GM18870 (cell line): ENCODE measurements around the gene IGFBPL1.

ENCODE experiments used
- ATAC-seq: cut with Tn5 transposase; IDR thresholded peaks from one replicate; pipeline ENCODE4 v1.9.1; 2021; ENCODE audit warnings: moderate library complexity; ENCODE audit not compliant: unreplicated experiment

The IGFBPL1 gene, protein sequence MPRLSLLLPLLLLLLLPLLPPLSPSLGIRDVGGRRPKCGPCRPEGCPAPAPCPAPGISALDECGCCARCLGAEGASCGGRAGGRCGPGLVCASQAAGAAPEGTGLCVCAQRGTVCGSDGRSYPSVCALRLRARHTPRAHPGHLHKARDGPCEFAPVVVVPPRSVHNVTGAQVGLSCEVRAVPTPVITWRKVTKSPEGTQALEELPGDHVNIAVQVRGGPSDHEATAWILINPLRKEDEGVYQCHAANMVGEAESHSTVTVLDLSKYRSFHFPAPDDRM

DNA sequence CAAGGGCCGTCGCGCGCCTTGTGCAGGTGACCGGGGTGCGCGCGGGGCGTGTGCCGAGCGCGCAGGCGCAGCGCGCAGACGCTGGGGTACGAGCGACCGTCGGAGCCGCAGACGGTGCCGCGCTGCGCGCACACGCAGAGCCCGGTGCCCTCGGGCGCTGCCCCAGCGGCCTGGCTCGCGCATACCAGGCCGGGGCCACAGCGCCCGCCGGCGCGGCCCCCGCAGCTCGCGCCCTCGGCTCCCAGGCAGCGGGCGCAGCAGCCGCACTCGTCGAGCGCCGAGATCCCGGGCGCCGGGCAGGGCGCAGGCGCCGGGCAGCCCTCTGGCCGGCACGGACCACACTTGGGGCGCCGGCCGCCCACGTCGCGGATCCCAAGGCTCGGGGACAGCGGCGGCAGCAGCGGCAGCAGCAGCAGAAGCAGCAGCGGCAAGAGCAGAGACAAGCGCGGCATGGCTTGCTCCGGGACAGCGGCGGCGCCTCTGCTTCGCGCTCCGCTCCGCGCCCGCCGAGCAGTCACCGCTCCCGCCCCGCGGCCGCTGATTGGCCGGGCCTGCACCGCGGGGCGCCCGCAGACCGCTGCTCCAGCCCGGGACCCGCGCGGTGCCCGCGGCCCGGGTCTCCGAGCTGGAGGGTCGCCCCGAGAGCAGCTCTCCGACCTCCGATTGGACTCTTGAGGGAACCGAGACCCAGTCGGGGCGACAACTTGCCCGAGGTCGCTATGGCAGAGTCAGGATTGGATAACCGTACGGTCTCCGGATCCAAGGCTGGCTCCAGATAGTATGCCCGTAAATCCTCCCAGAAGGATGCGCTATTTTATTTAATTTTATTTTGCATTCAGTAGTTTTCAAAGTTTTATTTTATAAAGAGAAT, at the start of gene IGFBPL1:
IGFBPL1 (minus strand) TSS at position 482 of the 871 bp plus-strand sequence; CDS start at position 452, 30 bp downstream.
- no peak for ATAC-seq

DNA sequence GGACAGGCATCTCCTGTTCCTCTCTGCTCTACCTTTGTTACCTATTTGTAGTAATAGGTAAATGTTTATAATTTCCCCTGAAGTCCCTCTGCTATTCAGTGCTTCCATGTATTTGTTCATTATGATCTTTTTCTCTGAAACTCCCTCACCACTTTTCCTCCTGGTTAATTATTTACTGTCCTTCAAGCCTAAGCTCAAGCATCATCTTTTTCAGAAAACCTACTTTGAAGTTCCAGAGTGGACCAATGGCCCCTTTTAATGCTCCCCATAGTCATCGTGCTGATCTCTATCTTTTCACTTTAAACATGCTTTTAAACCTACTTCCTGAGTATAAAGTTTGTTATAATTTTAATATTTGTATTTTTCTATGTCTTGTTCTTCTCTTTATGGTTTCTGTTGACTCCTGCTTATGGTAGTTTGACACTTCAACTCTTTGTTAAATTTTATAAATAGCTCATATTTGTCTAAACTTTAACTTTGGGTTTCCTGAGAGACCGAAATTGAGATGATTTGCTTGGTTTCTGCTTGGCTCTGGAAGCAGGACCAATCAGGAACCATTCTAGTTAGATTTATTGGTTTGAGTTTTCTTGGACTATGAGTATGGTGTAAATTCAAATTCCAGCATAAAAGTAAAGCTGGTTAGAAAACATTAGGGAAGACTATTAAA, 48.5 kb upstream of the IGFBPL1 start:
- ATAC-seq, result peak; percentile 61

DNA sequence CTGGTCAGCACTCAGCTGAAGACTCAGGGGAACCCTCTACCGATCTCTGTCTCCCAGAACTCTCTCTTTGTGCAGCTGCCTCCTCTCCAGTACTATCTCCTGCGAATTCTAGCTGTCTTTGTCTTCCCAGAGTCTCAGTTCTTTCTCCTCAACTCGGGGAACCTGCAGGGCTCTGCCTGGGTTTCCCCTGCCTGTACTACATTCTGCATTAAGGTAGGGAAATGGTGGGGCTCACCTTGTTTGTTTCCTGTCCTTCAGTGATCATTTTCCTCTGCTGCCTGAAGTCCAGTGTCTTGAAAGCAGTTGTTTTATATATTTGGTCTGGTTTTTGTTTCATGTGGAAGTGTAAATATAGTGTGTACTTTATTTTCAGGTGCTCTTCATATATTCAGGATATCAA, 43.1 kb upstream of the IGFBPL1 start:
- ATAC-seq, result no peak

DNA sequence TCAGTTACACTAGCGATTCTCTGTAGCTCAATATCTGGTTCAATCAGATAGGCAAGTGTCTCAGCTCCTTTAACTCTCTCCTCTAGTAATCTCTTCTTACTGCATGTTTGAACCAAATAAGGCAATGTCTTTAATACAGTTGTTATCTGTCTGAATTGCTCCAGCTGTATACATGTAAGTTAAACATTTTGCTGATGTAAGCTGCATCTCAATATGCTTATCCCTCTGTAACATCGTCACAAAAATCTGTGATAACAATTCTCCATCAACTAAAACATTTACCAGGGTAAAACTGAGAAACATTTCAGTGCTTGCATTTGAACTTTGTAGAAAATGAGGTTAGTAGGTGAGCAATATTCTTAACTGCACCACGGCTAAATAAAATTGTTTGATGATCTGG, 29.6 kb upstream of the IGFBPL1 start:
- no peak for ATAC-seq

DNA sequence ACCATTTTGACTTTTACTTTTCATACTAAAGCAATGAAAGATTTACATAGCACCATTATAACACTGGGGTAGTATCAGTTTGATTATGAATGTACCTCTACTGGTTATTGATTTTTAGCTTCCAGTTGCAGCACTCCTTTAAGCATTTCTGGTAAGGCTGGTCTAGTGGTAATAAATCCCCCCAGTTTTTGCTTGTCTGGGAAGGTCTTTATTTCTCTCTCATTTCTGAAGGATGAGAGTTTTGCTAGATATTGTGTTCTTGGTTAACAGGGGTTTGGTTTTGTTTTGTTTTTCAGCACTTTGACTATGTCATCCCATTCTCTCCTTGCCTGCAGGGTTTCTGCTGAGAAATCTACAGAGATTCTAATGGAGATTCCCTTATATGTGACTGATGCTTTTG, 26.9 kb upstream of the IGFBPL1 start:
- no peak for ATAC-seq

DNA sequence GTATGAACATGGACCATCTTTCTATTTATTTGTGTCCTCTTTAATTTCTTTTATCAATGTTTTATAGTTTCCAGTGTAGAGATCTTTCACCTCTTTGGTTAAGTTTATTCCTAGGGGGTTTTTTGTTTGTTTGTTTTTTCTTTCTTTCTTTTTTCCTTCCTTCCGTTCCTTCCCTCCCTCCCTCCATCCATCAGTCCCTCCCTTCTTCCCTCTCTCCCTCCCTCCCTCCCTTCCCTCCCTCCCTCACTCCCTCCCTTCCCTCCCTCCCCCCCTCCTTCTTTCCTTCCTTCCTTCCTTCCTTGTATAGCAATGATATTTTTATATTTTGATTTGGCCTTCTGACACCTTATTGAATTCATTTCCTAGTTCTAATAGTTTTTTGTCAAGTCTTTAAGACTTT, 23.4 kb upstream of the IGFBPL1 start:
- ATAC-seq, result no peak

DNA sequence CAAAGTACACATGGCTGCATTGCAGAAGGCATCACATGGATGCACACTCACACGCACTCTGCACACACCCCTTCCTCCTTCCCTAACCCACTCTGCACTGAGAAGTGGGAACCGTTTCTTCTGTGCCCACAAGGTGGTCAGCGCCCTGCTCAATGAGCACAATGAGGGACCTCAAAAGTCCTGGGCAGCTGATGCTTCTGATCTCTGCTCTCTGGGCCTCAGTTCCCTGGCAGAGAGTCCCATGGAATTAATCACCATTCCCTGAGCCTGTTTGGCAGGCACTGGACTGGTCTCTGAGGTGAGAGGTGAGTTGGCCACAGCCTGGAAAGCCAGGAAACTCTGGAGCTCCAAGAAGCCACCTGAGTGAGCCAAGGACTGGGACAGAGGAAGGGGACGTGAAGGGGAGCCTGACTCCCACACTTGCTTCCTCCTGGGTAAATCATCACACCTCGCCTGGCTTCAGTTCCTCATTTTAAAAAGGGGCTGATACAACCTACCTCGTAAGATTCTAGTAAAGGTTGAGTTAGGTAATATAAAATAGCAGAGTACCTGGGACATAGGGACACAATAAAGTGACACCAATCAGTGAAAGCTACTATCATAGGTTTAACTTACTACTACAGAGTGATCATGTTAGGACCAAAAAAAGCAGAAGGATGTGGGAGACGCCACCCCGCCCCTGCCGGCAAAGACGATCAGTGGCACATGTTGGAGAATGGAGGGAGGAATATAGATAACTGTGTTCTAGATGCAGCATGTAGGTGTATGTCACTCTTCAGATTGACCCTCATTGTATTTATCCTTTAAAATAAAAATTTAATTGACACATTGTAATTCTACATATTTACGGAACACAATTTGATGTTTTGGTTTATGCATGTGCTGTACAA, 21.1 kb upstream of the IGFBPL1 start:
- peak; percentile 88 for ATAC-seq

DNA sequence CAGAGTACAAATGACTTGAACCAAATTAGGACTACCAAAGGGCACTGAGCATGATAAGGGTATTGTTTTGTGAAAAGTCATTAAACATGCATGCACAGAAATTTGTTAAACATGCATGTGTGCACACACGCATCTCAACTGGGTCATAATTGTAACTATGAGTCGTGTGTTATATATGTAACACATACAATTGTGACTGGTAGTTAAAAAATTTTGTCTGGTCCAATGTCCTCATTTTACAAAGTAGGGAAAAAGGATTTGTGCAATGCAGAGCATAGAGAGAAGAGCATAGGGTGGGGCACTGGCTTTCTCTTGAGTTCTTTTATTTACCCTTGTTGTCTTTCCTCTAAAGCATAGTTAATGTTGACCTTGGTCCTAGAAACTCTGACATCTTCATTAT, 19.3 kb upstream of the IGFBPL1 start:
- ATAC-seq, result no peak

DNA sequence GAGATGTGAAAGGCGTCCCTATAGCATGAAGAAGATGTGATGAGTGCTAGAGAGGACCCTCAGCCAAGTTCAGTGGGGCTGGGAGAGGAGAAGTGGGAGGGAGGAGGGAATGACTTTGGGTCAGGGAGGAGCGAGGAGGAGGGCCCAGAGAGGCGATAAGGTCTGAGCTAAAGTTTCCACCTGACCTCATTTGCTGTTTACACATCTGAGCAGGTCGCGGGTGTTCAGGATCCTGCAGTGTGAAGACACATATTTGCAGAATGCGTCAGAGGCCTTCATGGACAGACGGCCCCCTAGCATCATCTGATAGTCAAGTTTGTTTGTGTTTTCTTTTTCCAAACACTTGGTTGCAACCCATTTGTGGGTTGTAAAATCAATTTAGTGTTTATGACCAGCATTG, 18.9 kb upstream of the IGFBPL1 start:
- ATAC-seq, result no peak

DNA sequence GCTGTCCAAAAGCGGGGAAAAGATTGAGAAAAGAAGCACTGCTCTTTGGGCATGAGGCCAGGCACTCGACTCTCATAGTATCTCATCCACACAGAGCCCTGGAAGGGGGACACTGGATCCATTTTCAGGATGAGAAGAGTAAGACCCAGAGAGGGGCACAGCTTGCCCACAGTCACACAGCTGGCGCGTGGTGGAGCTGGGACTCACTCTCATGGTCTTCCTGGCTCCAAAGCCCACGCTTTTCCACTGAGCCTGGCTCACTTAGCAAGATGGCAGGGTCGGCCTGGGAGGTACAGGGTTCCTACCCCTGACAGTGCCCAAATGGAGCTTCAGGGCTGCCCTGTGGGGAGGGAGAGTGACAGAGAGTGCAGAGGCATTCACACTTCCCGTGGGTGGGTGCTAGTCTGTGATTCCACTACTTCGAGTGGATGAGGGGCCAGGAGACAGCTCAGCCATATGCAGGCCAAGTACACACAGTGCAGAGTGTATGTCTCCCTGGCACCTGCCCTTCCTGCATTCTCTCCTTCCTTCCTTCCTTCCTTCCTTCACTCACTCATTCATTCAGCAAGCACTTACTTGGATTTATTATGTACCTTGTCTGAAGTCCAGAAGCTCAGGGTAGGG, 18.3 kb upstream of the IGFBPL1 start:
- no peak for ATAC-seq

DNA sequence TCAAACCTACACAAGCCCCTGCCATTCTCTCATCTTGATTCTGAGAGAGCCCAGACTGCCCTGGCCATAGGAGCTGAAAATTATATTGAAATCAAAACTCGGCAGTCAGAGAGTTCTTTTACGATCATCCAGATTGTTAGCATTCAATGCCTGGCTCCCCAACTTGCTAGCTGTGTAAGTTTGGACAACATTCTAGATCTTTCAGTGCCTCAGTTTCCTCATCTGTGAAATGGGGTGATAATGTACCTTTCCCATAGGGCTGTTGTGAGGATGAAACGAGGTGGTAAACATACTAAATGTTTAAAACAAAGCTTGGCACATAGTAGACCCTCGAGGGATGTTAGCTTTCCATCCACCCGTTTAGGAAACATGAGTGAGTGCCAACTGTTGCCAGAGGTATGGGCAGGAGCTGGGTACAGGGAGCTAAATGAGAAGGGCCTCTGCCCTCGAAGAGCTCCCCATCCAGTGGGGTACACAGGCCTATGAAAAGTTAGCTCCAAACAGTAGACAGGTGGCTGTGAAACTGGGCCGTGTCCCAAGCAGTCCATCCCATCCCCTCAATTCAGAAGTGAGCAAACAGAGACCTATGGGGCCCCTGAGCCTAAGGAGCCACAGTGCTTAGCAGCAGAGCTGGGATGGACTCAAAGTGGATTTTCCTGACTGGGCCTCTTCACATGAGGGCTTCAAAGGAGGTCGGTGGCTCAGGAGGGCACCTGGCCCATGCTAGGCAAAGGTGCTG, 17.3 kb upstream of the IGFBPL1 start:
- no peak for ATAC-seq

DNA sequence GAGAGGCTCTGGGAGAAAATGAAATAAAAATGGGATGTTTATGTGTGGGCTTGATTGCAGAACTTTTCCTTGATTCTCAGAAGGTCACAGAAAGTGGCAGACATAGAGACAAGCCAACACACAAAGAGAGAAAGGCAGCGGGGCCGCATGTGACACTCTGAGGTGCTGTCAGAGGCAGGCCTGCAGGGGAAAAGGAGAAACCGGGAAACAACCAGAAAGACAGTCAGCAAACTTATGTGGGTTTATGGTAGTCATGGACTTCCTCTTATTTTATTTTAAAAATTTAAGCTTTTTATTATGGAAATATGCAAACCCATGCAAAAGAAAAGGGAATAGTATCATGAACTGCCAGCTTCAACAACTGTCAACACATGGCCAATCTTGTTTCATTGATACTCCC, 16.3 kb upstream of the IGFBPL1 start:
- ATAC-seq, result no peak

DNA sequence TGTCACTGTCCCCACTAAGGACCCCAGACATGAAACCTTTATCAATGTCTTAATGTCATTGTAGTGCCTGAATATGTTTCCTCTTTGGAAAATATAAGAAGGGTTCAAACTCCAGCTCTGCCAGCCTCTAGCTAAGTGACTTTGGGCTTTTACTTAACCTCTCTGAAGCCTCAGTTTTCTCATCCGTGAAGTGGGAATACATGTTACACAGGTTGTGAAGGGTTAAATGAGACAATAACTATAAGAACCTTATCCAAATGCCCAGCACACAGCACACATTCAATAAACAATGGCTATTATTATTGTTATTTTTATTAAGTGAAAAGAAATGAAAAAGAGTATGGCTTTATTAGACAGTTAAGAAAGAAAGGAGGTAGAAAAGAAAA, 15.7 kb upstream of the IGFBPL1 start:
- ATAC-seq, result no peak

DNA sequence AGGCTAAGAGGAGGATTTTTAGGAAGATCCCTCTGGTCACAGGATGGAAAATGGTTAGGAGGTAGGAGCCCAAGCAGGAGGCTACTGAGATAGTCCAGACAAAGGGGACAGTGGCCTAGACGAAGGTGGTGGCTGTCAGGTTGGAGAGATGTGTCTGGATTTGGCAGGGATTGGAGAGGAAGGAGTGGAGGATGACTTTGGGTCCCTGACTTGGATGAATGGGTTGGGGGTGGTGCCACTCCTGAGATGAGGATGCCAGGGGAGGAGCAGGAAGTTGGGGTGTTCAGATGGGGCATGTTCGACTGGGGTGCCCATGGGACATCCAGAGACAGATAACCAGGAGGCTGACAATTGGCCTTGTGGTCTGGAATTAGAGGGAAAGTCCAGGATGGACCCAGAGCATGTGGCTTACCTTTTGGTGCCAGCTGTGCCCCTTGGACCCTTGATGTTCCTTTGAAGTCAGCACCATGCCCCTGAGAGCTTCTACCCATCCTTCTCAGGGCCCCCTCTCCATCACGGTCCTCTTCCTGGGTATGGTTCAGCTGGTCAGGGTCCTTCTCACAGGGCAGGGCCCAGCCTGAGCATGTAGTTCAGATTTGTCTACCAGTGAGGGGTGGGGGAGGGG, 15.1 kb upstream of the IGFBPL1 start:
- no peak for ATAC-seq

DNA sequence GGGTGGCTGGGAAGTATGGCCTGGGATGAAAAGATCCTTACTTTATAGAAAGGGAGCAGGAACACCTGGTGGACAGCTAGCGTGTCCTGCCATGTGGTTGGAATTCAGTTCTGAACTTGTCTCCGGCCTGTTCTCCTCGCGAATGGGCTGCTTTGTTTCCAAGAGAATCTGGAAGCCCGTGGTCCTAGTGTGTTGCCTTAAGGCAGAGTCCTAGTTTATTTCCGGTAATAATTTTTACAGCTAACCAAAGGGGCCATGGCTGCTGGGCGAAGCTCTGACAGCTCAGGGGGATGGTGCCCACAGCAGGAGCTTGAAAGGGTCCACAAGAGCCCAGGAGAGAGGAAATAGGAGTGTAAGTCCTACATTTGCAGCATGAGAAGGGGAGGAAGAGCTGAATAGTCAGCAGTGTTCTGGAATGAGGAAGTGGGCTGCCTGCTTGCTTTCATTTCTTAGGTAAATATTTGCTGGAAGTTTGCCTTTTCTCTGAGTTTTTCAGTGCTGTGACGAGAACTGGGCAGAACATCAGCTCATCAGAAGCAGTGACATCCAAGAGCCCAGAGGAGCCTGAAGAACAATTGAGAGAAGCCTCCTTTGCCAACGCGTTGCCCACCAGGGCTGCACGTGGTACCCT, 13.1 kb upstream of the IGFBPL1 start:
- no peak for ATAC-seq

DNA sequence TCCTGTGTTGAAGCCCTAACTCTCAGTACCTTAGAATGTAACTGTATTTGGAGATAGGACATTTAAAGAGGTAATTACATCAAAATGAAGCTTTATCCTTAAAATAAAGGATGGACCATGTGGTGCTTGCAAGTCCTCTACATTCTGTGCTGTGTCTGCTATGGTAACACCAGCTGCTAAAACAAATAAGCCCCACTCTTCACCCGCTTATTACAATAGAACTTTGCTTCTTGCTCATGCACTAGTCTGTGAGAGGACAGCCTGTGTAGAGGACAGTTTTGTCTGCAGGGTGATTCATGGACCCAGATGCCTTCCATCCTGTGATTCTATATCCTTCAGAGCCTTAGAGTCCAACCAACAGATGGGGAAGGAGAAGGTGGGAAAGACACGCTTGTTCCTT, 12.5 kb upstream of the IGFBPL1 start:
- ATAC-seq, result no peak

DNA sequence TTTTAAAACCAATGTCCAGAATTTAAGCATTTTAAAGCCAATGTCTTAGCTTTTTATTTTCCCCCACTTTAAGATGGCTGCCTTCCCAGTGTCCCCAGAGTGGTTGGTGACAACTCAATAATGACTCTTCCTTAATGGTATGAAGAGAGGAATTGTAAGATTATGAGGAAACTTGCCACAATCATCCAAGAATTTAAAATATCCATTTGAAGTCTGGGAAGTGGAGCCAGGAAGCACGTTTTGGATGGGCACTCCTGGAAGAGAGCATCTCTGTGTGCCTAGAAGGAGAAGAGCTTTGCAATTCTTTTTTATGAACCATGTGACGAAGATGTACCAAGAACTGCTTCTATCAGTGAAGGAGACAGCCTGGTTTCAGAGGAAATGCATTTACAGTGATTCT, 11.3 kb upstream of the IGFBPL1 start:
- no peak for ATAC-seq

DNA sequence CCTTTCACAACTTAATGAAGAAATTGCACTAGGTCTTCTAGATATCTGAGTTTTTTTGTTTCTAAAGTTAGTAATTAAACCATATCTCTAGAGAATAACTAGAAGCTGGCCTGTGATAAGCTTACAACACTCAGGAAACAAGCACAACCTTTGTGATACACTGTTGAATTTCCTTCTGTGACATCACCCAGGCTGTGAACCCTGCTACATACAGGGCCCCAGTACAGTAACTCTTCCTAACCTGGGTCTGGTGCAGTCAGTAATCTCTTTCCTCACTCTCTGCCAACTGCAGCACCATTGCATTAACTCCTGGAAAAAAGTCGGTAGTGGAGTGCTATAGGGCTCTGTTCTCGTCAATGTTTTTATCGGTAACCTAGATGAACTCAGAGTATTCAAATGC, 10.6 kb upstream of the IGFBPL1 start:
- no peak for ATAC-seq

DNA sequence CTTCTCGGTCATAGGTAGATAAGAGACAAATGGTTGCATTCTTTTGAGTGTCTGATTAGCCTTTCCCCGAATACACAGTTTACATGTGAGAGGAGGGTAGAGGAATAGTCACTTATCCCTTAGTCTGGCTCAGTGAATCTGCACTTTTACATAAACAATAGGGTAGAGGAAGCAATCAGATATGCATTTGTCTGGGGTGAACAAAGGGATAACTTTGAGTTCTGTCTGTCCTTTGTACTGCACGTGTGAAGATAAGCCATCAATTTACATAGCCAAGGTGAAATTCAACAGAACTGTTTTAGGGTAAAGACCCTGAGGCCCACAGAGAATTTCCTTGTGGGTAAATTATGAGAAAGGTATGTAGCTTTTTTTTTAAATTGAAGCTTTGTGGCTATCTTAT, 10.1 kb upstream of the IGFBPL1 start:
- no peak for ATAC-seq
